ENCODE measurements around the gene TMF1. TPM values are rescaled to one million over a fixed set of nuclear protein-coding genes. Genes with fewer than 3 reads are reported as not detected.

TMF1 gene, protein sequence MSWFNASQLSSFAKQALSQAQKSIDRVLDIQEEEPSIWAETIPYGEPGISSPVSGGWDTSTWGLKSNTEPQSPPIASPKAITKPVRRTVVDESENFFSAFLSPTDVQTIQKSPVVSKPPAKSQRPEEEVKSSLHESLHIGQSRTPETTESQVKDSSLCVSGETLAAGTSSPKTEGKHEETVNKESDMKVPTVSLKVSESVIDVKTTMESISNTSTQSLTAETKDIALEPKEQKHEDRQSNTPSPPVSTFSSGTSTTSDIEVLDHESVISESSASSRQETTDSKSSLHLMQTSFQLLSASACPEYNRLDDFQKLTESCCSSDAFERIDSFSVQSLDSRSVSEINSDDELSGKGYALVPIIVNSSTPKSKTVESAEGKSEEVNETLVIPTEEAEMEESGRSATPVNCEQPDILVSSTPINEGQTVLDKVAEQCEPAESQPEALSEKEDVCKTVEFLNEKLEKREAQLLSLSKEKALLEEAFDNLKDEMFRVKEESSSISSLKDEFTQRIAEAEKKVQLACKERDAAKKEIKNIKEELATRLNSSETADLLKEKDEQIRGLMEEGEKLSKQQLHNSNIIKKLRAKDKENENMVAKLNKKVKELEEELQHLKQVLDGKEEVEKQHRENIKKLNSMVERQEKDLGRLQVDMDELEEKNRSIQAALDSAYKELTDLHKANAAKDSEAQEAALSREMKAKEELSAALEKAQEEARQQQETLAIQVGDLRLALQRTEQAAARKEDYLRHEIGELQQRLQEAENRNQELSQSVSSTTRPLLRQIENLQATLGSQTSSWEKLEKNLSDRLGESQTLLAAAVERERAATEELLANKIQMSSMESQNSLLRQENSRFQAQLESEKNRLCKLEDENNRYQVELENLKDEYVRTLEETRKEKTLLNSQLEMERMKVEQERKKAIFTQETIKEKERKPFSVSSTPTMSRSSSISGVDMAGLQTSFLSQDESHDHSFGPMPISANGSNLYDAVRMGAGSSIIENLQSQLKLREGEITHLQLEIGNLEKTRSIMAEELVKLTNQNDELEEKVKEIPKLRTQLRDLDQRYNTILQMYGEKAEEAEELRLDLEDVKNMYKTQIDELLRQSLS
- 10 to 100 TPM; 36.8 to 49.5 (median 47.1) TPM for total RNA-seq

DNA sequence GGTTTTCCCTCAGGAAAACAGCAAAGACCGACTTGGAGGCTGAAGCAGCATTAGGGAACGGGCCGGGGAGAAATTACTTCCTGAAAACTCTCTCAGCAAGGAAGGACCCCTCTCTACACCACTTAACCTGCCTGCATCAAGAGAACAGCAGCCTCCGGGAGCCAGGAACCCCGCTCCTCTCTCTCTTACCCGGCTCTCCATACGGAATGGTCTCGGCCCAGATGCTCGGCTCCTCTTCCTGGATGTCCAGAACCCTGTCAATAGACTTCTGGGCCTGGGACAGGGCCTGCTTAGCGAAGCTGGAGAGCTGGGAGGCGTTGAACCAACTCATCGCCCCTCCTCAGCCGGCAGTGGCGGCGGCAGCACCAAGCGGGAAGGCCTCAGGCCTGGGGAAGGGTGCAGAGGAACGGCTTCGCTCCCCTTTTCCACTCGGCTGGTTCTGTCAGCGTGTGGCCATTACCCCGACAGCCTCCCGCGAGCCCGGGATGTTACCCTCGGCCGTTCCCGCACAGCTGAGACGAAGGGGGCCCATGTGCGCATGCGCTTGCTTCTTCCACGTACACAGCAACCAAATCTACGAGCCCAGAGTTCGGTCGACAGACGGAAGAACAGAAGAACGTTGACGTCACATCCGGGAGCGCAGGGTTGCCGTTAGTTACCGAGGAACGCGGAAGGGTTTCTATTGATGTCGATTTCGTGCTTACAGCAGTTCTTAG lies at the start of gene TMF1:
TSS of gene TMF1 (minus strand) at position 578 of the 716 bp plus-strand sequence. CDS start at position 331, 247 bp downstream.
- peaks cover 0 to 33% (median 5%) of the 10 kb centered on the region in 4 donors for H3K4me1 ChIP-seq

DNA sequence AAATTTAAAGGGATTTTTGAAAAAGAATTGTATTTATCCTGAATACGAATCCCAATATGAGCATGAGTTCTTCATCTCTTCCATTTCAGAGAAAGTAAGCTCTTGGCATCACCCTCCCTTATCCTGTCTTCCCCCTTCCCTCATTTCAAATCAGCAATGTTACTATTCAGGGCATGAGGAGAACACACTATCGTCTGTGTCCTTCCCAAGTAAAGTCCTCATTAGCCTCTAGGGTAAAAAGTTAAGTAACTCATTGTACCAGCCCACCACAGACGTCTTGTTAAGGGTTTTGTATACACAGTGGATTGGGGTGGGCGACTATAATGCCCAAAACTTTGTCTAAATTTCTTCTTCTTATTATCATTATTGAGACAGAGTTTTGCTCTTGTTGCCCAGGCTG lies 47.4 kb upstream of the TMF1 start:
- Histone ChIP-seq H3K27ac (no peak overlapping the region), H3K27me3 (no peaks in the 10 kb centered on the region), H3K36me3 (peaks cover 0 to 42% (median 2%) of the 10 kb centered on the region in 3 donors), H3K4me1 (peaks cover 0 to 17% (median 3%) of the 10 kb centered on the region in 4 donors), H3K4me3 (no peak overlapping the region), H3K9me3 (no peaks in the 10 kb centered on the region)
- TF ChIP-seq POLR2A (IDR thresholded peaks at IDR 0.05) = no peak
- TF ChIP-seq, protein P1, sequence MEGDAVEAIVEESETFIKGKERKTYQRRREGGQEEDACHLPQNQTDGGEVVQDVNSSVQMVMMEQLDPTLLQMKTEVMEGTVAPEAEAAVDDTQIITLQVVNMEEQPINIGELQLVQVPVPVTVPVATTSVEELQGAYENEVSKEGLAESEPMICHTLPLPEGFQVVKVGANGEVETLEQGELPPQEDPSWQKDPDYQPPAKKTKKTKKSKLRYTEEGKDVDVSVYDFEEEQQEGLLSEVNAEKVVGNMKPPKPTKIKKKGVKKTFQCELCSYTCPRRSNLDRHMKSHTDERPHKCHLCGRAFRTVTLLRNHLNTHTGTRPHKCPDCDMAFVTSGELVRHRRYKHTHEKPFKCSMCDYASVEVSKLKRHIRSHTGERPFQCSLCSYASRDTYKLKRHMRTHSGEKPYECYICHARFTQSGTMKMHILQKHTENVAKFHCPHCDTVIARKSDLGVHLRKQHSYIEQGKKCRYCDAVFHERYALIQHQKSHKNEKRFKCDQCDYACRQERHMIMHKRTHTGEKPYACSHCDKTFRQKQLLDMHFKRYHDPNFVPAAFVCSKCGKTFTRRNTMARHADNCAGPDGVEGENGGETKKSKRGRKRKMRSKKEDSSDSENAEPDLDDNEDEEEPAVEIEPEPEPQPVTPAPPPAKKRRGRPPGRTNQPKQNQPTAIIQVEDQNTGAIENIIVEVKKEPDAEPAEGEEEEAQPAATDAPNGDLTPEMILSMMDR (IDR thresholded peaks at IDR 0.05) = no peak
- DNase-seq = no peak

More for the DNA sequence above, at the start of gene TMF1:
- Histone ChIP-seq H3K4me3 (peak within 1 kb of the TSS; percentile 61 to 89 (median 72)), H3K9me3 (no peaks in the 10 kb centered on the region), H3K27ac (peak within 1 kb of the TSS; percentile 89 to 98 (median 94)), H3K27me3 (no peaks in the 10 kb centered on the region), H3K36me3 (peaks cover 0 to 45% (median 0%) of the 10 kb centered on the region in 3 donors)
- peak; percentile 97 to 100 (median 98) for DNase-seq
- TF ChIP-seq POLR2A (IDR thresholded peaks at IDR 0.05) = peak; percentile 73 to 90
- TF ChIP-seq, protein P1 (IDR thresholded peaks at IDR 0.05) = no peak

DNA sequence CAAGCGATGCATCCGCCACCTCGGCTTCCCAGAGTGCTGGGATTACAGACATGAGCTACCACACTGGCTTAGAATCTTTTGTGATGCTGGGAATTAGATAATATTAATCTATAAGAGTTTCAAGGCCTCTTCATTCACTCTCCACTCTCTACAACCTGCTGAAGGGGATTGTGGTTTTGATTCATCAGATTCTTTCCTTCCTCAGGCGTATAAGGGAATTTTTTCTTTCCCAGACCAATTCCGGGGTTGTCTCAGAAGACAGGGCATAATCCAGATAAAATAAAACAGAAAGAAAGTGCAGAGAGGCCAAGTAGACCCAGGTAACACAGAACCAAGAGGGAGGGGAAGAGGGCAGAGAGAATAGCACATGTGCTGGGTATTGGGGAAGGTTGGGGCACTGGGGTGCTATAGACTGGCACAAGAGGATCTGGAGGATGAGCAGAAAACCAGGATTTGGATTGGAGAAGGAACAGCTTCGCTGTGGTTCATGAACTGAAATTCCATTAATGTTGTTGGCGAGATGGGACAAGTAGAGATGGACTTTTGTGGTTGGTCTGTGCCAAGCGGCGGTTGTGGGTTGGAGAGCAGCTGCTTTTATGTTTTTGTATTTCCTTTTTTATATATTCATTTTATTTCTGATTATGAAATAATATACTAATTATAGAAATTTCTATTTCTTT lies 45.4 kb upstream of the TMF1 start:
- Histone ChIP-seq H3K36me3 (peaks cover 0 to 22% (median 0%) of the 10 kb centered on the region in 3 donors), H3K27me3 (no peaks in the 10 kb centered on the region), H3K4me3 (no peak overlapping the region), H3K4me1 (peaks cover 4 to 37% (median 16%) of the 10 kb centered on the region in 4 donors), H3K27ac (peak overlapping the region in 1 of 4 donors; percentile 21), H3K9me3 (no peaks in the 10 kb centered on the region)
- no peak for DNase-seq
- TF ChIP-seq POLR2A (IDR thresholded peaks at IDR 0.05) = no peak
- TF ChIP-seq, protein P1 (IDR thresholded peaks at IDR 0.05) = no peak

DNA sequence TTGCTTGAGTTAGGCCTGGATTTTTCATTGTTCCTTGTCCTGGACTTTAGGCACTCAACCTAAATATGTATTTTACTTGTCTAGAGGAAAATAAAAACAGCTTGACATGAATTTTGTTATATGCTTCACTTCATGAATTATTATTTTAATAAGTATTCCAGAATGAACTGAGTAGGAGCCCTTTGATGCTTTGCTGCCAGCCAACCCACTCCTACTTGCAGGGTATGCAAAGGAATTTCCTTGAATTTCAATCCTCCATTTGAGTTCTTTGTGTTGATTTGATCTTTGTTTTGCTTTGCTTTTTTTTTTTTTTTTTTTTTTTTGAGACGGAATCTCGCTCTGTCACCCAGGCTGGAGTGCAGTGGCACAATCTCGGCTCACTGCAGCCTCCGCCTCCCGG lies 44.2 kb upstream of the TMF1 start:
- DNase-seq = no peak
- no peak for TF ChIP-seq POLR2A (IDR thresholded peaks at IDR 0.05)
- TF ChIP-seq, protein P1 (IDR thresholded peaks at IDR 0.05) = no peak
- Histone ChIP-seq H3K36me3 (peaks cover 0 to 15% (median 0%) of the 10 kb centered on the region in 3 donors), H3K9me3 (no peaks in the 10 kb centered on the region), H3K4me1 (peaks cover 4 to 48% (median 18%) of the 10 kb centered on the region in 4 donors), H3K27ac (peak overlapping the region; percentile 59 to 85 (median 76)), H3K4me3 (no peak overlapping the region), H3K27me3 (no peaks in the 10 kb centered on the region)

Measured in Peyer's patch (tissue), 4 donors.